Gastrocnemius medialis (tissue), 4 donors: ENCODE results near the gene TFEB. TPM values are rescaled to one million over a fixed set of nuclear protein-coding genes. Genes with fewer than 3 reads are reported as not detected.

Experiments used
- ATAC-seq, 2 donors: fragments of 150-250 bp; one replicate each; pipeline ENCODE4 v1.9.1; 2016
- DNase-seq, 2 donors: peaks; one replicate each; pipeline ENCODE4 v3.0.0-alpha.2; 2019
- H3K27ac ChIP-seq, 4 donors: fragments of 200-600 bp; sonication (generic); 1 replicate in 1 of 4; 2 replicates in 3 of 4; pipeline ENCODE4 v1.5.1; 2016 to 2018; ENCODE audit warnings: mild to moderate bottlenecking in 2 of 4, moderate library complexity in 1 of 4
- H3K27me3 ChIP-seq, 3 donors: fragments of 200-600 bp; sonication (generic) in 2 of 3; 1 replicate in 1 of 3; 2 replicates in 2 of 3; pipeline versions ENCODE4 v1.5.1 to v1.6.0; 2016 to 2019; ENCODE audit warnings: mild to moderate bottlenecking in 1 of 3, moderate library complexity in 1 of 3
- H3K36me3 ChIP-seq, 2 donors: fragments of 200-600 bp; sonication (generic) in 1 of 2; one replicate each; pipeline ENCODE4 v1.5.1; 2017 to 2018
- H3K4me1 ChIP-seq, 2 donors: fragments of 200-600 bp; sonication (generic) in 1 of 2; one replicate each; pipeline ENCODE4 v1.5.1; 2016 to 2017; ENCODE audit warnings: mild to moderate bottlenecking in 2 of 2
- H3K4me3 ChIP-seq, 4 donors: fragments of 200-600 bp; sonication (generic) in 3 of 4; 1 replicate in 1 of 4; 2 replicates in 3 of 4; pipeline ENCODE4 v1.5.1; 2016 to 2019; ENCODE audit warnings: mild to moderate bottlenecking in 2 of 4
- H3K9me3 ChIP-seq, 3 donors: fragments of 200-600 bp; sonication (generic) in 2 of 3; 1 replicate in 1 of 3; 2 replicates in 2 of 3; pipeline ENCODE4 v1.5.1; 2016 to 2019
- POLR2A ChIP-seq, 2 donors: fragments of 450-650 bp; IDR thresholded peaks; one replicate each; pipeline ENCODE4 v1.6.1; 2017; ENCODE audit warnings: antibody characterized with exemption in 2 of 2, mild to moderate bottlenecking in 2 of 2, moderate library complexity in 2 of 2
- in situ Hi-C, 4 donors: fragments of 200-750 bp; cut with MboI; loops; one replicate each; pipeline versions ENCODE4 v1.15.0 to v1.8.0; 2017; ENCODE audit warnings: low sequenced_read_pairs in 4 of 4
- intact Hi-C: fragments of 100-400 bp; cut with DNase I; formaldehyde crosslinking; loops from one replicate; pipeline ENCODE4 v1.15.1; 2023; ENCODE audit warnings: low total_unique reads
- total RNA-seq, 4 donors: library from RNA; depleted of rRNA; stranded (reverse); fragments of >200 nt; gene quantifications; one replicate each; pipeline versions ENCODE4 v1.1.0 to v1.2.3, GENCODE V29; 2016
- TF ChIP-seq, protein P1 (sequence below), 5 experiments: fragments of 450-650 bp in 3 of 5; fragments of 200-600 bp in 2 of 5; sonication (generic) in 2 of 5; IDR thresholded peaks in 4 of 5; conservative IDR thresholded peaks in 1 of 5; 1 replicate in 4 of 5; 2 replicates in 1 of 5; pipeline ENCODE4 v1.5.1; 2016 to 2019; ENCODE audit warnings: antibody characterized with exemption in 5 of 5, mild to moderate bottlenecking in 3 of 5, moderate library complexity in 3 of 5

The TFEB gene
- total RNA-seq, 4 donors from 2014 or later, result 82.8 to 121 (median 93.3) TPM

DNA sequence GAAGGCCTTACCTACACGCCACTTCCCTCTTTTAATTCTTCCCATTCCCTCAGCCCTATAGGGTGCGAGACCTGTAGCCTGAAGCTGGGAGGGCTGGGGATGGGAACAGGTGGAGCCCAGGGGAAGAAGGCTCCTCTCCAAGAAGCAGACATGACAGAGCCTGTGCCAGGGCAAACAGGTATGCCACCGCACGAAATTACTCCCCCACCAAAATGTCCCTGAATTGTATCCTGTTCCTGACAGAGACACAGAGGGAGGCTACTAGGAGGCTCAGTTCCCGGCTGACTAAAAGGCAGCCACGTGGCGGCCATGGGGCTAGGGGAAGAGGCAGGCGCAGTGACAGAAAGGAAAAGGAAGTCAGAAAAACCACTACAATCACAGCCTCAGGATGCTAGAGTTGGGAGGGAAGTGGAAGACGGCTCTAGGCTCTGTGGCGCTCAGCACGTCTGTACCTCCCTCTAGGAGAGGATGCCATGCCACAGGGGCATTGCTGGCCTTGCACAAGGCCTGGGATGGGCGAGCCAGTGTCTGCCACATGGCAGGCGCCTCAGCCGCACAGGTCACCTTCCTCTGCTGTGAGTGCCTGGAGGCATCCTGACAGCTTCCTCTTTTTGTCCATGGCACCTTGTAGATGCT, 27.7 kb downstream of the TFEB start:
- Histone ChIP-seq H3K4me1 (peaks cover 90 to 93% of the 10 kb centered on the region in 2 donors), H3K36me3 (no peaks in the 10 kb centered on the region)

DNA sequence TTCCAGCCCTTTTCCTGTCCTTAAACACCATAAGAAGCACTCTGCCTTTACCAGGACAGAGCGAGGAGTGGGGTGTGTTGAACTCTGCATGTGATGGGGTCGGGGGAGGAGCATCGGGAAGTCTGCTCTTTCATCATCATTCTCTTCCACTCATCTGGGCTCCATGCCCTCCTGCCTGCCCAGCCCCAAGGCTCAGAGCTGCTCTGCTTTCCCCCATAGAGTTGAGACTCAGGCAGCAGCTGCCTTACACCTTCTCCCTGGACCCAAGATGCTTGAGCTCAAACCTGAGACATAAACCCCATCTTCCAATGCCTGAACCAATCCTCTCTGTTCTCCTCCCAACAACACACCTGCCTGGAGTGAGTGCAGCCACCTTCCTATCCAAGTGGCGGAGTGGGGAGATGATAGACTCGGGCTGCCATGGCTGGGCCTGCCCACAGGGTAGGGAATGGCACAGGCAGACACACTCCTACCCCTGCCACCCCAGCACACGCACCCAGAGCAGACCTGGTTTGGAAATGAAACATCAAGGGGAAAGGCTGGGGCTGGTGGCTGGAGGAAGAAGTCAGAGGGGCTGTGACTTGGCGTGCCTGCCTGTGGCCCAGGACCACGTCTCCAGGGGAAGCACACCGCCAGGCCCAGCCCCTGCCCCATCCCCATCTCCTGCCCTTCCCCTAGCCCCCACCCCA, 28.4 kb downstream of the TFEB start:
- Histone ChIP-seq H3K27me3 (no peaks in the 10 kb centered on the region), H3K9me3 (no peaks in the 10 kb centered on the region), H3K4me3 (peak overlapping the region in 2 of 4 donors; percentile 13 to 30), H3K4me1 (peaks cover 90 to 93% of the 10 kb centered on the region in 2 donors), H3K36me3 (no peaks in the 10 kb centered on the region), H3K27ac (peak overlapping the region; percentile 94 to 98 (median 96))
- DNase-seq, result peak; percentile 70 to 86
- TF ChIP-seq, protein P1, sequence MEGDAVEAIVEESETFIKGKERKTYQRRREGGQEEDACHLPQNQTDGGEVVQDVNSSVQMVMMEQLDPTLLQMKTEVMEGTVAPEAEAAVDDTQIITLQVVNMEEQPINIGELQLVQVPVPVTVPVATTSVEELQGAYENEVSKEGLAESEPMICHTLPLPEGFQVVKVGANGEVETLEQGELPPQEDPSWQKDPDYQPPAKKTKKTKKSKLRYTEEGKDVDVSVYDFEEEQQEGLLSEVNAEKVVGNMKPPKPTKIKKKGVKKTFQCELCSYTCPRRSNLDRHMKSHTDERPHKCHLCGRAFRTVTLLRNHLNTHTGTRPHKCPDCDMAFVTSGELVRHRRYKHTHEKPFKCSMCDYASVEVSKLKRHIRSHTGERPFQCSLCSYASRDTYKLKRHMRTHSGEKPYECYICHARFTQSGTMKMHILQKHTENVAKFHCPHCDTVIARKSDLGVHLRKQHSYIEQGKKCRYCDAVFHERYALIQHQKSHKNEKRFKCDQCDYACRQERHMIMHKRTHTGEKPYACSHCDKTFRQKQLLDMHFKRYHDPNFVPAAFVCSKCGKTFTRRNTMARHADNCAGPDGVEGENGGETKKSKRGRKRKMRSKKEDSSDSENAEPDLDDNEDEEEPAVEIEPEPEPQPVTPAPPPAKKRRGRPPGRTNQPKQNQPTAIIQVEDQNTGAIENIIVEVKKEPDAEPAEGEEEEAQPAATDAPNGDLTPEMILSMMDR (IDR thresholded peaks at IDR 0.05 in 4 of 5, conservative IDR thresholded peaks at IDR 0.05 in 1 of 5), result no peak
- TF ChIP-seq POLR2A (IDR thresholded peaks at IDR 0.05), result peak; percentile 41 to 51
- ATAC-seq, result peak; percentile 57 to 60
- intact Hi-C loops (loop anchor here (1.0 to 10.0 kb wide), 3 partner anchors 26 to 255 kb away; partner anchors contain the start of genes PRICKLE4 and TOMM6), in situ Hi-C loops (no loop called here)

More for the DNA sequence above, 27.7 kb downstream of the TFEB start:
- Histone ChIP-seq H3K27ac (peak overlapping the region; percentile 94 to 98 (median 96)), H3K27me3 (no peaks in the 10 kb centered on the region), H3K9me3 (no peaks in the 10 kb centered on the region), H3K4me3 (no peak overlapping the region)
- no peak for ATAC-seq
- TF ChIP-seq, protein P1 (IDR thresholded peaks at IDR 0.05 in 4 of 5, conservative IDR thresholded peaks at IDR 0.05 in 1 of 5), result no peak
- peak in 1 of 2 donors; percentile 9 for TF ChIP-seq POLR2A (IDR thresholded peaks at IDR 0.05)
- DNase-seq, result peak in 1 of 2 donors; percentile 72
- intact Hi-C loops (loop anchor here (5.0 to 10.0 kb wide), 2 partner anchors 77 to 255 kb away; partner anchors contain the start of genes PRICKLE4 and TOMM6), in situ Hi-C loops (no loop called here)

DNA sequence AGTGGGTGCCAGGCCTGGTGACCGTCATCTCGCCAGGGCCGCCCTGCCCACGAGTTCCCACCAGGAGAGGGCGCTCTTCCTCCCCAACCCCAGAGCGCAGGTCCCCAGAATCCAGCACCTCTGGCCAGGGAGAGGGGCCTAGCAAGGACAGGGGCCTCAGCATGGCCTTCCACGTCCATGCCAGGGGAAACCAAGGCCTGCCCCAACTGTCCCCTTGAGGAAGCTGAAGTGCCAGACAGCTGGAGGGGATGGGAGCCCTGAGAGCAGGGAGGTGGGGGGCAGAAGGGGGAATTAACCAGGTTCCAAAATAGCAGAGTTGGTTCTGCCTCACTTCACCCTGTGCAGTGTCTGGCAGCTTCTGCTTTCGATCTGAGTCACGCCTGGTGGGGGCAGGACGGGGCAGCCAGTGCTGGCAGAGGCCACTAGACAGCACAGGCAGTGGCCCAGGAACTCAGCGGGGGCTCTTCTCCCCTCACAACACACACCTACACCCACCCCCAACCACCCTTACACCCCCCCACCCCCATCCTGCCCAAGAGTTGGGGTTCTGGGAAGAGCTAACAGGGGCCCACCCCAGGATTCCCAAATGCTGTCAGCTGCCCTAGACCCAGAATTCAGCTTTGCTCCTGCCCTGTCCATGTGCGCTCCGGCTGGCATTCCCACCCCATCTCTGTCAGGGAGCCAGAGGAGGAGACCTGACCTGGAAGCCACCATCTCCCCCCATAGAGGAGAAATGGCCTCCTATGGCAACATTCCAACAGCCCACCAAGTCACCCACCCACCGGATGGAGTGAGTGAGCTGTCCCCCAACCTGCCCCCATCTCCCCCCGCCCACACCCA, 29.2 kb downstream of the TFEB start:
- Histone ChIP-seq H3K9me3 (no peaks in the 10 kb centered on the region), H3K27me3 (no peaks in the 10 kb centered on the region), H3K4me3 (peak overlapping the region in 3 of 4 donors; percentile 13 to 30 (median 28)), H3K4me1 (peaks cover 90 to 93% of the 10 kb centered on the region in 2 donors), H3K36me3 (no peaks in the 10 kb centered on the region), H3K27ac (peak overlapping the region; percentile 94 to 98 (median 96))
- TF ChIP-seq, protein P1 (IDR thresholded peaks at IDR 0.05 in 4 of 5, conservative IDR thresholded peaks at IDR 0.05 in 1 of 5), result peak; percentile 89 to 98 (median 94)
- TF ChIP-seq POLR2A (IDR thresholded peaks at IDR 0.05), result peak; percentile 54 to 70
- in situ Hi-C loops, result no loop called here
- DNase-seq (peak; percentile 88 to 93), ATAC-seq (peak; percentile 79 to 83)
- intact Hi-C loops, result loop anchor here (1.0 to 10.0 kb wide), 3 partner anchors 27 to 254 kb away; partner anchors contain the start of genes PRICKLE4 and TOMM6

DNA sequence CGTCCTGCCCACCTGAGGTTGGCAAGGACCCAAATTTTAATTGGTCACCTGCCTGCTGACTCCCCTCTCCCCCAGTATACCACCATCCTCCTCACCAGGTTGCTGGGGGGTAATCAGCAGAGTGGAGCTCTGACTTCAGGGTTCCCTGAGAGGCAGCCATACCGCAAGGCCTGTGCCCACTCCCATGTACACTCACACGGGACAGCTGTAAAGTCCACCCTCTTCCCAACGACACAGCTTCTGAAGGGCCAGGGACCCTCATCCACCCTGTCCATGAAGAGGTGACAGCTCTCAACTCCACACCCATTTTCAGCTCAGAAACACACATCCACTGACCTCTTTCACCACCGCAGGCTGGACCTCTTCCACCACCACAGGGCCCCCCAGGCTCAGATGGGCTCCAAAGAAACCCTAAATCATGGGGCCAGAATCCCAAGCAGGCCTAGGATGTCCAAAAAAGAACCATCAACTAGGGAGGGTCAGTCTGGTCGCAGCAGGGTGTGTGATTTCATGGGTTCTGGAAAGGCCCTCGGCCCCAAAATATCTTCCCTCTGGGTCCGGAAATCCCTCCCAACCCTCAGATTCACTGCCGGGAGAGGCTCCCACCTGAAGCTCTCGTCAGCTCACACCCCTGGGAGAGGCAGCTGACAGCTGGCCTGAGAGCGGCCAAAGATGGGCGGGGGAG, 30.0 kb downstream of the TFEB start:
- H3K9me3 ChIP-seq, result no peaks in the 10 kb centered on the region
- in situ Hi-C loops, result no loop called here
- intact Hi-C loops, result loop anchor here (5.0 to 10.0 kb wide), 2 partner anchors 79 to 253 kb away; partner anchors contain the start of genes PRICKLE4 and TOMM6
- peak overlapping the region; percentile 94 to 98 (median 96) for H3K27ac ChIP-seq
- DNase-seq, result no peak
- H3K4me1 ChIP-seq, result peaks cover 86 to 93% of the 10 kb centered on the region in 2 donors
- TF ChIP-seq, protein P1 (IDR thresholded peaks at IDR 0.05 in 4 of 5, conservative IDR thresholded peaks at IDR 0.05 in 1 of 5), result no peak
- no peak for TF ChIP-seq POLR2A (IDR thresholded peaks at IDR 0.05)
- peak overlapping the region in 3 of 4 donors; percentile 15 to 31 (median 28) for H3K4me3 ChIP-seq
- no peaks in the 10 kb centered on the region for H3K27me3 ChIP-seq
- H3K36me3 ChIP-seq, result no peaks in the 10 kb centered on the region
- ATAC-seq, result no peak
